HepG2 (cell line): ENCODE measurements around the gene TRIM66. TPM values are rescaled to one million over a fixed set of nuclear protein-coding genes. Genes with fewer than 3 reads are reported as not detected.

Experiments used
- JUND ChIP-seq: sonication (generic); formaldehyde crosslinking; IDR thresholded peaks from 2 replicates; pipeline ENCODE4 v1.8.0; 2022; ENCODE audit warnings: mild to moderate bottlenecking, missing genetic modification reagents
- MEIS2 ChIP-seq: sonication (generic); formaldehyde crosslinking; IDR thresholded peaks from 2 replicates; pipeline ENCODE4 v1.9.0; 2021; ENCODE audit warnings: mild to moderate bottlenecking, missing genetic modification reagents
- NONO ChIP-seq, 2 experiments: fragments of 450-650 bp in 1 of 2; sonication (generic) in 1 of 2; formaldehyde crosslinking in 1 of 2; IDR thresholded peaks in 1 of 2; conservative IDR thresholded peaks in 1 of 2; 2 replicates each; pipeline versions ENCODE4 v1.6.1 to v1.8.0; 2017 to 2022; ENCODE audit warnings: mild to moderate bottlenecking in 1 of 2, missing genetic modification reagents in 1 of 2, moderate library complexity in 1 of 2
- RELA ChIP-seq: sonication (generic); formaldehyde crosslinking; IDR thresholded peaks from 2 replicates; pipeline ENCODE4 v1.4.0; 2020; ENCODE audit warnings: missing genetic modification reagents
- RFX5 ChIP-seq: IDR thresholded peaks from 2 replicates; pipeline ENCODE4 v1.6.1; 2011; ENCODE audit warnings: low read depth, low read length, improper control_type of control experiment
- SAP130 ChIP-seq: IDR thresholded peaks from 2 replicates; pipeline ENCODE4 v1.6.1; 2016; ENCODE audit warnings: low read depth
- TBX2 ChIP-seq: sonication (generic); formaldehyde crosslinking; IDR thresholded peaks from 2 replicates; pipeline ENCODE4 v1.5.0; 2020; ENCODE audit warnings: missing genetic modification reagents, mild to moderate bottlenecking, borderline replicate concordance
- ZNF343 ChIP-seq: sonication (generic); formaldehyde crosslinking; IDR thresholded peaks from 2 replicates; pipeline ENCODE4 v1.4.0; 2020; ENCODE audit warnings: mild to moderate bottlenecking, missing genetic modification reagents
- ZNF441 ChIP-seq: sonication (generic); formaldehyde crosslinking; IDR thresholded peaks from 2 replicates; pipeline ENCODE4 v1.7.0; 2021; ENCODE audit warnings: missing genetic modification reagents, borderline replicate concordance
- polyA plus RNA-seq, 8 experiments: library from polyadenylated mRNA; depleted of rRNA in 3 of 8; stranded (reverse) in 7 of 8; unstranded in 1 of 8; fragments of >200 nt; fragmentation: Illumina TruSeq in 4 of 8; extraction: Trizol in 4 of 8; gene quantifications; 2 replicates each; pipeline versions ENCODE4 v1.2.1 to v1.2.3, GENCODE V29; 2011 to 2016; ENCODE audit warnings: low read depth in 4 of 8, missing spikeins in 1 of 8, mixed read lengths in 1 of 8; ENCODE audit not compliant: insufficient read depth in 1 of 8
- total RNA-seq, 5 experiments: library from RNA; depleted of rRNA; stranded (reverse); fragments of >200 nt; fragmentation: Illumina TruSeq; extraction: Trizol; gene quantifications; 2 replicates each; pipeline ENCODE4 v1.2.3, GENCODE V29; 2016; ENCODE audit warnings: low read depth in 1 of 5
- TF ChIP-seq, protein P1 (sequence below): sonication (generic); formaldehyde crosslinking; IDR thresholded peaks from 2 replicates; pipeline ENCODE4 v1.9.0; 2021; ENCODE audit warnings: mild to moderate bottlenecking, missing genetic modification reagents
- TF ChIP-seq, protein P2 (sequence below): sonication (generic); formaldehyde crosslinking; IDR thresholded peaks from 2 replicates; pipeline ENCODE4 v1.4.0; 2020; ENCODE audit warnings: low read depth, mild to moderate bottlenecking, missing genetic modification reagents
- TF ChIP-seq, protein P3 (sequence below): sonication (generic); formaldehyde crosslinking; IDR thresholded peaks from 2 replicates; pipeline ENCODE4 v1.4.0; 2020; ENCODE audit warnings: missing genetic modification reagents
- TF ChIP-seq, protein P4 (sequence below): sonication (generic); formaldehyde crosslinking; IDR thresholded peaks from 2 replicates; pipeline ENCODE4 v1.4.0; 2020; ENCODE audit warnings: missing genetic modification reagents
- TF ChIP-seq, protein P5 (sequence below): sonication (generic); formaldehyde crosslinking; IDR thresholded peaks from 2 replicates; pipeline ENCODE4 v1.4.0; 2020; ENCODE audit warnings: missing genetic modification reagents

The TRIM66 gene
- total and polyA plus RNA-seq, 2 of the 13 experiments (the other 11 are each of a cell fraction or from before 2014, with no cell fraction given), result 4.9 to 6.1 TPM

DNA sequence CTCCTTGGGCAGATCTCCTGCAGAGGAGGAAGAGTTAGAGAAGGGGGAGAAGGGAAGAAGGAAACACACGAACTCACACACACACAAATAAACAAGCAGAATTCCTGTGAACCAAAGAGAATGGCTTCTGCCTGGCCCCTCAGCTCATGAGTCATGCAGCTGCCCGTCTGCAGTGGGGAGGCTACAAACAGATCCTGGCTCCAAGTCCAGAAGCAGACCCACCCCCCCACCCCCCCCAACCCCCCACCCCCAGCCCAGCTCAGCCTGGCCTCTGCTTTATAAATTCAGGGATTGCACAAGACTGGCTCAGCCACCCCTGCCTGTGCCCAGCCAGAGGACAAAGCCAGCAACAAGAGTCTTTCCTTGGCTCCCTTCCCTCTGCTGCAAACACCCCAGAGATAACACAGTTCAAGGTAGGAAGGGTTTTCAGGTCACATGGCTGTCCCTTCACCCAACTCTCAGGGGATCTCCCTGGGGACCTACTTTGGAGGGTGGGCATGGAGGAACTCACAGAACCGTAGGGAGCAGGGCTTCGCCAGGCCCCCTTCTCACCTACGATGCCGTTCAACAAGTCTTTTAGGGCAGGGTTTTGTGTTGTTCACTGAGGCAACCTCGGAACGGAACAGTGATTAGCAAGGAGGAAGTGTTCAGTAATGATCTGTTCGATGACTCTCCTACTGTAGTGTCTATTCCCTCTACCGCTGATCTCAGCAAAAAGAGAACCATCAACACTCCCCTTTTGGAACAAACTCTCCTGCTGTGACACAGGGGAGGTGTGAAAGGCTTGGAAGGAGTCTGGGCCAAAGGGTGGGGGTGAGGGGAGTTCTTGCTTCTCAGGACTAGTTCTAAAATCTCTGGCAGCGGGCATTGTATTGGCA lies 35.6 kb upstream of the TRIM66 start (continued):
- TF ChIP-seq, protein P1, sequence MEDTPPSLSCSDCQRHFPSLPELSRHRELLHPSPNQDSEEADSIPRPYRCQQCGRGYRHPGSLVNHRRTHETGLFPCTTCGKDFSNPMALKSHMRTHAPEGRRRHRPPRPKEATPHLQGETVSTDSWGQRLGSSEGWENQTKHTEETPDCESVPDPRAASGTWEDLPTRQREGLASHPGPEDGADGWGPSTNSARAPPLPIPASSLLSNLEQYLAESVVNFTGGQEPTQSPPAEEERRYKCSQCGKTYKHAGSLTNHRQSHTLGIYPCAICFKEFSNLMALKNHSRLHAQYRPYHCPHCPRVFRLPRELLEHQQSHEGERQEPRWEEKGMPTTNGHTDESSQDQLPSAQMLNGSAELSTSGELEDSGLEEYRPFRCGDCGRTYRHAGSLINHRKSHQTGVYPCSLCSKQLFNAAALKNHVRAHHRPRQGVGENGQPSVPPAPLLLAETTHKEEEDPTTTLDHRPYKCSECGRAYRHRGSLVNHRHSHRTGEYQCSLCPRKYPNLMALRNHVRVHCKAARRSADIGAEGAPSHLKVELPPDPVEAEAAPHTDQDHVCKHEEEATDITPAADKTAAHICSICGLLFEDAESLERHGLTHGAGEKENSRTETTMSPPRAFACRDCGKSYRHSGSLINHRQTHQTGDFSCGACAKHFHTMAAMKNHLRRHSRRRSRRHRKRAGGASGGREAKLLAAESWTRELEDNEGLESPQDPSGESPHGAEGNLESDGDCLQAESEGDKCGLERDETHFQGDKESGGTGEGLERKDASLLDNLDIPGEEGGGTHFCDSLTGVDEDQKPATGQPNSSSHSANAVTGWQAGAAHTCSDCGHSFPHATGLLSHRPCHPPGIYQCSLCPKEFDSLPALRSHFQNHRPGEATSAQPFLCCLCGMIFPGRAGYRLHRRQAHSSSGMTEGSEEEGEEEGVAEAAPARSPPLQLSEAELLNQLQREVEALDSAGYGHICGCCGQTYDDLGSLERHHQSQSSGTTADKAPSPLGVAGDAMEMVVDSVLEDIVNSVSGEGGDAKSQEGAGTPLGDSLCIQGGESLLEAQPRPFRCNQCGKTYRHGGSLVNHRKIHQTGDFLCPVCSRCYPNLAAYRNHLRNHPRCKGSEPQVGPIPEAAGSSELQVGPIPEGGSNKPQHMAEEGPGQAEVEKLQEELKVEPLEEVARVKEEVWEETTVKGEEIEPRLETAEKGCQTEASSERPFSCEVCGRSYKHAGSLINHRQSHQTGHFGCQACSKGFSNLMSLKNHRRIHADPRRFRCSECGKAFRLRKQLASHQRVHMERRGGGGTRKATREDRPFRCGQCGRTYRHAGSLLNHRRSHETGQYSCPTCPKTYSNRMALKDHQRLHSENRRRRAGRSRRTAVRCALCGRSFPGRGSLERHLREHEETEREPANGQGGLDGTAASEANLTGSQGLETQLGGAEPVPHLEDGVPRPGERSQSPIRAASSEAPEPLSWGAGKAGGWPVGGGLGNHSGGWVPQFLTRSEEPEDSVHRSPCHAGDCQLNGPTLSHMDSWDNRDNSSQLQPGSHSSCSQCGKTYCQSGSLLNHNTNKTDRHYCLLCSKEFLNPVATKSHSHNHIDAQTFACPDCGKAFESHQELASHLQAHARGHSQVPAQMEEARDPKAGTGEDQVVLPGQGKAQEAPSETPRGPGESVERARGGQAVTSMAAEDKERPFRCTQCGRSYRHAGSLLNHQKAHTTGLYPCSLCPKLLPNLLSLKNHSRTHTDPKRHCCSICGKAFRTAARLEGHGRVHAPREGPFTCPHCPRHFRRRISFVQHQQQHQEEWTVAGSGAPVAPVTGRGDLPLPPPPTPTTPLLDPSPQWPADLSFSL (CRISPR knock-in tag), result peak; percentile 62
- no peak for TF ChIP-seq NONO (IDR thresholded peaks at IDR 0.05)
- TF ChIP-seq NONO (CRISPR knock-in tag; conservative IDR thresholded peaks at IDR 0.05), result peak; percentile 32; the same call in 1 of the 2 replicates
- no peak for TF ChIP-seq TBX2 (CRISPR knock-in tag)
- no peak for TF ChIP-seq ZNF343 (CRISPR knock-in tag)
- TF ChIP-seq MEIS2 (CRISPR knock-in tag), result no peak
- TF ChIP-seq, protein P2, sequence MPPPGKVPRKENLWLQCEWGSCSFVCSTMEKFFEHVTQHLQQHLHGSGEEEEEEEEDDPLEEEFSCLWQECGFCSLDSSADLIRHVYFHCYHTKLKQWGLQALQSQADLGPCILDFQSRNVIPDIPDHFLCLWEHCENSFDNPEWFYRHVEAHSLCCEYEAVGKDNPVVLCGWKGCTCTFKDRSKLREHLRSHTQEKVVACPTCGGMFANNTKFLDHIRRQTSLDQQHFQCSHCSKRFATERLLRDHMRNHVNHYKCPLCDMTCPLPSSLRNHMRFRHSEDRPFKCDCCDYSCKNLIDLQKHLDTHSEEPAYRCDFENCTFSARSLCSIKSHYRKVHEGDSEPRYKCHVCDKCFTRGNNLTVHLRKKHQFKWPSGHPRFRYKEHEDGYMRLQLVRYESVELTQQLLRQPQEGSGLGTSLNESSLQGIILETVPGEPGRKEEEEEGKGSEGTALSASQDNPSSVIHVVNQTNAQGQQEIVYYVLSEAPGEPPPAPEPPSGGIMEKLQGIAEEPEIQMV (CRISPR knock-in tag), result no peak
- TF ChIP-seq, protein P3, sequence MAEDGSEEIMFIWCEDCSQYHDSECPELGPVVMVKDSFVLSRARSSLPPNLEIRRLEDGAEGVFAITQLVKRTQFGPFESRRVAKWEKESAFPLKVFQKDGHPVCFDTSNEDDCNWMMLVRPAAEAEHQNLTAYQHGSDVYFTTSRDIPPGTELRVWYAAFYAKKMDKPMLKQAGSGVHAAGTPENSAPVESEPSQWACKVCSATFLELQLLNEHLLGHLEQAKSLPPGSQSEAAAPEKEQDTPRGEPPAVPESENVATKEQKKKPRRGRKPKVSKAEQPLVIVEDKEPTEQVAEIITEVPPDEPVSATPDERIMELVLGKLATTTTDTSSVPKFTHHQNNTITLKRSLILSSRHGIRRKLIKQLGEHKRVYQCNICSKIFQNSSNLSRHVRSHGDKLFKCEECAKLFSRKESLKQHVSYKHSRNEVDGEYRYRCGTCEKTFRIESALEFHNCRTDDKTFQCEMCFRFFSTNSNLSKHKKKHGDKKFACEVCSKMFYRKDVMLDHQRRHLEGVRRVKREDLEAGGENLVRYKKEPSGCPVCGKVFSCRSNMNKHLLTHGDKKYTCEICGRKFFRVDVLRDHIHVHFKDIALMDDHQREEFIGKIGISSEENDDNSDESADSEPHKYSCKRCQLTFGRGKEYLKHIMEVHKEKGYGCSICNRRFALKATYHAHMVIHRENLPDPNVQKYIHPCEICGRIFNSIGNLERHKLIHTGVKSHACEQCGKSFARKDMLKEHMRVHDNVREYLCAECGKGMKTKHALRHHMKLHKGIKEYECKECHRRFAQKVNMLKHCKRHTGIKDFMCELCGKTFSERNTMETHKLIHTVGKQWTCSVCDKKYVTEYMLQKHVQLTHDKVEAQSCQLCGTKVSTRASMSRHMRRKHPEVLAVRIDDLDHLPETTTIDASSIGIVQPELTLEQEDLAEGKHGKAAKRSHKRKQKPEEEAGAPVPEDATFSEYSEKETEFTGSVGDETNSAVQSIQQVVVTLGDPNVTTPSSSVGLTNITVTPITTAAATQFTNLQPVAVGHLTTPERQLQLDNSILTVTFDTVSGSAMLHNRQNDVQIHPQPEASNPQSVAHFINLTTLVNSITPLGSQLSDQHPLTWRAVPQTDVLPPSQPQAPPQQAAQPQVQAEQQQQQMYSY (CRISPR knock-in tag), result no peak
- TF ChIP-seq JUND (CRISPR knock-in tag), result peak; percentile 66; the same call in 1 of the 2 replicates
- TF ChIP-seq, protein P4, sequence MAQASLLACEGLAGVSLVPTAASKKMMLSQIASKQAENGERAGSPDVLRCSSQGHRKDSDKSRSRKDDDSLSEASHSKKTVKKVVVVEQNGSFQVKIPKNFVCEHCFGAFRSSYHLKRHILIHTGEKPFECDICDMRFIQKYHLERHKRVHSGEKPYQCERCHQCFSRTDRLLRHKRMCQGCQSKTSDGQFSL (CRISPR knock-in tag), result peak; percentile 88
- no peak for TF ChIP-seq ZNF441 (CRISPR knock-in tag)
- no peak for TF ChIP-seq RFX5
- peak; percentile 68 for TF ChIP-seq SAP130 (CRISPR knock-in tag)
- no peak for TF ChIP-seq RELA
- TF ChIP-seq, protein P5, sequence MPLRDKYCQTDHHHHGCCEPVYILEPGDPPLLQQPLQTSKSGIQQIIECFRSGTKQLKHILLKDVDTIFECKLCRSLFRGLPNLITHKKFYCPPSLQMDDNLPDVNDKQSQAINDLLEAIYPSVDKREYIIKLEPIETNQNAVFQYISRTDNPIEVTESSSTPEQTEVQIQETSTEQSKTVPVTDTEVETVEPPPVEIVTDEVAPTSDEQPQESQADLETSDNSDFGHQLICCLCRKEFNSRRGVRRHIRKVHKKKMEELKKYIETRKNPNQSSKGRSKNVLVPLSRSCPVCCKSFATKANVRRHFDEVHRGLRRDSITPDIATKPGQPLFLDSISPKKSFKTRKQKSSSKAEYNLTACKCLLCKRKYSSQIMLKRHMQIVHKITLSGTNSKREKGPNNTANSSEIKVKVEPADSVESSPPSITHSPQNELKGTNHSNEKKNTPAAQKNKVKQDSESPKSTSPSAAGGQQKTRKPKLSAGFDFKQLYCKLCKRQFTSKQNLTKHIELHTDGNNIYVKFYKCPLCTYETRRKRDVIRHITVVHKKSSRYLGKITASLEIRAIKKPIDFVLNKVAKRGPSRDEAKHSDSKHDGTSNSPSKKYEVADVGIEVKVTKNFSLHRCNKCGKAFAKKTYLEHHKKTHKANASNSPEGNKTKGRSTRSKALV, result no peak
